H9 (cell line): ENCODE data around the gene PROKR2. TPM values are rescaled to one million over a fixed set of nuclear protein-coding genes. Genes with fewer than 3 reads are reported as not detected.

ENCODE experiments used
- DNase-seq: peaks from one replicate; pipeline ENCODE4 v3.0.0-alpha.2; 2017
- H2AFZ ChIP-seq: one replicate; pipeline ENCODE4 v1.6.1; 2013; ENCODE audit warnings: mild to moderate bottlenecking, low read length, control low read depth, moderate library complexity
- H2AK5ac ChIP-seq: 2 replicates; pipeline ENCODE4 v1.6.1; 2013; ENCODE audit warnings: low read length, control low read depth, mixed read lengths; ENCODE audit not compliant: insufficient read length
- H2BK120ac ChIP-seq: one replicate; pipeline ENCODE4 v1.6.1; 2013; ENCODE audit warnings: low read depth, mild to moderate bottlenecking, low read length, control low read depth, inconsistent platforms; ENCODE audit not compliant: poor library complexity, severe bottlenecking
- H2BK12ac ChIP-seq: 2 replicates; pipeline ENCODE4 v1.6.1; 2013; ENCODE audit warnings: low read length, control low read depth, mixed read lengths, low read depth; ENCODE audit not compliant: insufficient read length
- H2BK15ac ChIP-seq: 2 replicates; pipeline ENCODE4 v1.6.1; 2013; ENCODE audit warnings: low read depth, low read length, control low read depth
- H2BK20ac ChIP-seq: one replicate; pipeline ENCODE4 v1.6.1; 2013; ENCODE audit warnings: low read depth, mild to moderate bottlenecking, low read length, control low read depth, inconsistent platforms; ENCODE audit not compliant: poor library complexity, severe bottlenecking
- H2BK5ac ChIP-seq: 2 replicates; pipeline ENCODE4 v1.6.1; 2013; ENCODE audit warnings: low read length, control low read depth, mixed read lengths; ENCODE audit not compliant: insufficient read length
- H3K14ac ChIP-seq: 2 replicates; pipeline ENCODE4 v1.6.1; 2013; ENCODE audit warnings: low read length, control low read depth; ENCODE audit not compliant: insufficient read depth
- H3K18ac ChIP-seq: 2 replicates; pipeline ENCODE4 v1.6.1; 2013; ENCODE audit warnings: low read depth, mild to moderate bottlenecking, mixed read lengths, low read length, control low read depth; ENCODE audit not compliant: insufficient read length
- H3K23ac ChIP-seq: 2 replicates; pipeline ENCODE4 v1.6.1; 2013; ENCODE audit warnings: low read length, control low read depth, mixed read lengths, low read depth; ENCODE audit not compliant: insufficient read length
- H3K23me2 ChIP-seq: 2 replicates; pipeline ENCODE4 v1.6.1; 2013; ENCODE audit warnings: low read depth, mild to moderate bottlenecking, mixed read lengths, low read length, control low read depth; ENCODE audit not compliant: insufficient read length, poor library complexity, severe bottlenecking
- H3K27ac ChIP-seq: 2 replicates; pipeline ENCODE4 v1.5.1; 2013; ENCODE audit warnings: low read length, control low read depth, mixed read lengths, low read depth; ENCODE audit not compliant: insufficient read length
- H3K27me3 ChIP-seq: 2 replicates; pipeline ENCODE4 v1.6.1; 2013; ENCODE audit warnings: low read length, control low read depth, inconsistent platforms; ENCODE audit not compliant: insufficient read depth
- H3K4ac ChIP-seq: 2 replicates; pipeline ENCODE4 v1.6.1; 2013; ENCODE audit warnings: low read depth, mild to moderate bottlenecking, control low read depth, inconsistent platforms, low read length, moderate library complexity
- H3K4me1 ChIP-seq: 2 replicates; pipeline ENCODE4 v1.6.1; 2013; ENCODE audit warnings: low read length, control low read depth, inconsistent platforms; ENCODE audit not compliant: insufficient read depth
- H3K4me2 ChIP-seq: 2 replicates; pipeline ENCODE4 v1.6.1; 2013; ENCODE audit warnings: low read length, control low read depth, mixed read lengths; ENCODE audit not compliant: insufficient read length, insufficient read depth
- H3K56ac ChIP-seq: 2 replicates; pipeline ENCODE4 v1.6.1; 2013; ENCODE audit warnings: low read depth, mild to moderate bottlenecking, mixed read lengths, low read length, control low read depth; ENCODE audit not compliant: insufficient read length
- H3K79me1 ChIP-seq: 2 replicates; pipeline ENCODE4 v1.6.1; 2013; ENCODE audit warnings: low read depth, mild to moderate bottlenecking, moderate library complexity, low read length, control low read depth, inconsistent platforms; ENCODE audit not compliant: insufficient read depth, poor library complexity, severe bottlenecking
- H3K79me2 ChIP-seq: 2 replicates; pipeline ENCODE4 v1.6.1; 2013; ENCODE audit warnings: low read length, control low read depth, inconsistent platforms; ENCODE audit not compliant: insufficient read depth
- H3K9ac ChIP-seq: 2 replicates; pipeline ENCODE4 v1.6.1; 2013; ENCODE audit warnings: low read length, control low read depth, mixed read lengths; ENCODE audit not compliant: insufficient read length; ENCODE audit errors: extremely low read depth
- H3K9me3 ChIP-seq: one replicate; pipeline ENCODE4 v1.6.1; 2013; ENCODE audit warnings: low read depth, low read length, inconsistent platforms; ENCODE audit not compliant: control insufficient read depth
- H3T11ph ChIP-seq: one replicate; pipeline ENCODE4 v1.6.1; 2013; ENCODE audit warnings: mild to moderate bottlenecking, low read length, control low read depth, inconsistent platforms
- H4K20me1 ChIP-seq: one replicate; pipeline ENCODE4 v1.6.1; 2013; ENCODE audit not compliant: control insufficient read depth, insufficient read length, insufficient read depth
- H4K5ac ChIP-seq: 2 replicates; pipeline ENCODE4 v1.6.1; 2013; ENCODE audit warnings: low read depth, mild to moderate bottlenecking, mixed read lengths, low read length, control low read depth; ENCODE audit not compliant: insufficient read length
- H4K8ac ChIP-seq: replicated peaks from 2 replicates; pipeline ENCODE4 v1.6.1; 2013; ENCODE audit warnings: low read length, control low read depth, mixed read lengths, low read depth; ENCODE audit not compliant: insufficient read length
- H4K91ac ChIP-seq: 2 replicates; pipeline ENCODE4 v1.6.1; 2013; ENCODE audit warnings: low read depth, mild to moderate bottlenecking, moderate library complexity, mixed read lengths, low read length, control low read depth; ENCODE audit not compliant: insufficient read length
- H3K27ac Mint-ChIP-seq, 3 experiments: 2 replicates in 2 of 3; 3 replicates in 1 of 3; pipeline ENCODE4 v1.8.0; 2020 to 2021; ENCODE audit warnings: mixed read lengths in 3 of 3, mild to moderate bottlenecking in 1 of 3, moderate library complexity in 1 of 3
- H3K27me3 Mint-ChIP-seq: 2 replicates; pipeline ENCODE4 v1.8.0; 2021; ENCODE audit warnings: low read depth, mild to moderate bottlenecking, moderate library complexity, mixed read lengths
- H3K36me3 Mint-ChIP-seq, 3 experiments: 2 replicates in 2 of 3; 3 replicates in 1 of 3; pipeline ENCODE4 v1.8.0; 2020 to 2021; ENCODE audit warnings: low read depth in 3 of 3, mixed read lengths in 3 of 3; ENCODE audit not compliant: insufficient read depth in 1 of 3
- H3K4me1 Mint-ChIP-seq, 2 experiments: 2 replicates each; pipeline ENCODE4 v1.8.0; 2020; ENCODE audit warnings: mixed read lengths in 2 of 2
- H3K4me3 Mint-ChIP-seq, 2 experiments: 2 replicates in 1 of 2; 3 replicates in 1 of 2; pipeline ENCODE4 v1.8.0; 2020 to 2021; ENCODE audit warnings: mild to moderate bottlenecking in 2 of 2, mixed read lengths in 2 of 2, moderate library complexity in 1 of 2
- H3K9me3 Mint-ChIP-seq, 2 experiments: 2 replicates in 1 of 2; 3 replicates in 1 of 2; pipeline ENCODE4 v1.8.0; 2020; ENCODE audit warnings: mild to moderate bottlenecking in 2 of 2, mixed read lengths in 2 of 2, moderate library complexity in 1 of 2
- CTCF ChIP-seq: fragments of 200-600 bp; sonication (generic); conservative IDR thresholded peaks from 3 replicates; pipeline ENCODE4 v1.8.0; 2021; ENCODE audit warnings: antibody characterized with exemption, mild to moderate bottlenecking
- WGBS: extraction: QIAGEN DNeasy Blood & Tissue Kit; methylation state at CpG from one replicate; pipeline ENCODE4 v1.1.7; 2013; ENCODE audit warnings: missing lambda C conversion rate, low lambda C conversion rate, mixed read lengths; ENCODE audit not compliant: insufficient read length; ENCODE audit errors: extremely low coverage; 5-methylcytosine and 5-hydroxymethylcytosine counted together
- total RNA-seq: library from RNA; stranded (reverse); gene quantifications from 2 replicates; pipeline ENCODE4 v1.2.1, GENCODE V29; 2021

The PROKR2 gene
- total RNA-seq, 1 experiment from 2014 or later = 0.46 TPM

- Histone ChIP-seq H3K79me1 (no peaks in the 10 kb centered on the region), H3K18ac (no peak overlapping the region), H2BK20ac (no peak overlapping the region), H3K4me2 (peak overlapping the region; percentile 82), H2BK15ac (no peak overlapping the region), H3K27ac (no peak overlapping the region), H3T11ph (no peak overlapping the region), H2AK5ac (no peak overlapping the region), H3K79me2 (no peaks in the 10 kb centered on the region), H4K91ac (no peak overlapping the region), H3K14ac (0 out of 2 replicates have a peak overlapping the region, but pooled peaks have one; percentile 26), H2BK120ac (no peak overlapping the region), H3K23ac (no peak overlapping the region), H3K23me2 (peaks cover 14% of the 10 kb centered on the region), H2AFZ (no peak overlapping the region), H4K5ac (no peak overlapping the region), H2BK12ac (no peak overlapping the region), H3K56ac (no peak overlapping the region), H3K9ac (peak overlapping the region; percentile 4), H4K8ac (no peak overlapping the region), H3K4ac (no peak overlapping the region), H4K20me1 (no peaks in the 10 kb centered on the region), H3K27me3 (peaks cover 16% of the 10 kb centered on the region; the same call in 1 of the 2 replicates), H3K9me3 (no peaks in the 10 kb centered on the region), H3K4me1 (no peaks in the 10 kb centered on the region), H2BK5ac (no peak overlapping the region)
- Mint-ChIP-seq H3K4me1 (peaks cover 8 to 9% of the 10 kb centered on the region in 2 experiments), H3K9me3 (peaks cover 2 to 4% of the 10 kb centered on the region in 2 experiments; a peak in 3 of 5 replicates), H3K4me3 (peak overlapping the region; percentile 81 to 93), H3K27ac (no peak overlapping the region), H3K27me3 (peaks cover 59% of the 10 kb centered on the region), H3K36me3 (peaks cover 10 to 19% (median 14%) of the 10 kb centered on the region in 3 experiments; a peak in 6 of 7 replicates)
- TF ChIP-seq CTCF = no peak
- no peak for DNase-seq
- no CpG with 5 or more reads among the region's 28 CpGs for WGBS
Observed at GRCh38 chr20:5315807-5316187, 957 bp downstream of the PROKR2 start.
